GM18499 (cell line): ENCODE results near the gene ZNF205.
"Not testable (repeated sequence)": the region's sequence is repeated elsewhere in the genome, so short reads cannot be mapped to it uniquely, and the experiment has no call there.

ENCODE experiments used
- ATAC-seq: cut with Tn5 transposase; IDR thresholded peaks from one replicate; pipeline ENCODE4 v1.9.1; 2021; ENCODE audit warnings: moderate number of reproducible peaks; ENCODE audit not compliant: insufficient read depth, unreplicated experiment

Gene ZNF205

GRCh38 chr16:3112058-3112880 lies at the start of gene ZNF205:
Gene ZNF205 (plus strand): TSS chr16:3112586. CDS start chr16:3113431, 845 bp downstream.
- ATAC-seq: no peak

DNA sequence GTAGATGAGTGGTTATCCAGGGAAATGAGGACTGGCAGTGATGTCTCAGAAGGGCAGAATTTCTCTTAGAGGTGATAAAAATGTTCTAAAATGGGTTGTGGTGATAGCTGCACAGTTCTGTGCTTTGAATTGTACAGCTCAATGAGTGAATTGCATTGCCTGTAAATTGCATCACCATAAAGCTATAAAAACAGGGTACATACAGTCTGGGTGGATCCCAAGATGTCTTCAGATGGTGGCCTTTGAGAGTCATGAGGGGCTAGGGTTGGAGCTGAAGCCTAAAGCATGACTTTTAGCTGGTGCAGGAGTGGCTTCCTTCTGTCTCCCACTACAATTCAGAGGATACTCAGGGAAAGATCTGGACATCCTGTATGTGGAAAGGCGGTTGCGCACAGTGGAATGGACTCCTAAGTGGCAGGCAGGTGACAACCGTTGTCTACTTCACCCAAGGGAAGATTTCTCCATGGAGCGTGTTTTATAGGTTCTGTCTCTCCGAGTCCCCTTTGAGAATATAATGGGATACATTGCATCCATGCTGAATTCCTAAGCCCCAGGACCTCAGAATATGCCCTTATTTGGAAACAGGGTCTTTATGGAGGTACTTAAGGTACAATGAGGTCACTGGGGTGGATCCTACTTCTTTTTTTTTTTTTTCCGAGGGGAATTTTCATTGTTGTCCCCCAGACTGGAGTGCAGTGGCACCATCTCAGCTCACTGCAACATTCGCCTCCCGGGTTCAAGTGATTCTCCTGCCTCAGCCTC lies 48.6 kb upstream of the ZNF205 start:
- no peak for ATAC-seq

- ATAC-seq: no peak
Measured at GRCh38 chr16:3065069-3065741, 47.2 kb upstream of the ZNF205 start, which contains the start of gene IL32. Gene IL32 (plus strand): TSS chr16:3065640. CDS start chr16:3065812, 172 bp downstream.

- no peak for ATAC-seq
Measured at GRCh38 chr16:3065742-3066439, 46.5 kb upstream of the ZNF205 start.

DNA sequence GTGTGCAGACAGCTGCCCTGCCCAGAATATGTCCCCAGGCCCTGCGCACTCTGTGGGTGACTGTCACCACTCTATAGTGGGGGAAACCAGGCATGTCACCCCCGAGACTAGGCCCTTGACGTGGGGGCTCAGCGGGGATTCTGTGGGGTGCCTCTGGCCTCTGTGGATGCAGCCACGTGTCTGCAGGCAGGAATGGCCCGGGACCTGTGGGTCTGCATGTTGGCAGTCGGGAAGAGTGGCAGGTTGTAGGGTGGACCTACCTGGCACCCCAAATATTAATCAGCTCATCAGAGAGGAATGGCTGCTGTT lies 46.0 kb upstream of the ZNF205 start:
- ATAC-seq: no peak

GRCh38 chr16:3068487-3068886 lies 43.9 kb upstream of the ZNF205 start:
- no peak for ATAC-seq

DNA sequence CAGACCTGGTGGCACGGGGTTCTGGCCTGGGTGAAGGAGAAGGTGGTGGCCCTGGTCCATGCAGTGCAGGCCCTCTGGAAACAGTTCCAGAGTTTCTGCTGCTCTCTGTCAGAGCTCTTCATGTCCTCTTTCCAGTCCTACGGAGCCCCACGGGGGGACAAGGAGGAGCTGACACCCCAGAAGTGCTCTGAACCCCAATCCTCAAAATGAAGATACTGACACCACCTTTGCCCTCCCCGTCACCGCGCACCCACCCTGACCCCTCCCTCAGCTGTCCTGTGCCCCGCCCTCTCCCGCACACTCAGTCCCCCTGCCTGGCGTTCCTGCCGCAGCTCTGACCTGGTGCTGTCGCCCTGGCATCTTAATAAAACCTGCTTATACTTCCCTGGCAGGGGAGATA lies 43.2 kb upstream of the ZNF205 start:
- ATAC-seq: not testable (repeated sequence)

- ATAC-seq: no peak
Measured at GRCh38 chr16:3070608-3071111, 41.7 kb upstream of the ZNF205 start.

GRCh38 chr16:3071655-3072054 lies 40.7 kb upstream of the ZNF205 start:
- ATAC-seq: no peak

GRCh38 chr16:3072148-3072547 lies 40.2 kb upstream of the ZNF205 start:
- not testable (repeated sequence) for ATAC-seq

GRCh38 chr16:3072576-3073263 lies 39.7 kb upstream of the ZNF205 start:
- not testable (repeated sequence) for ATAC-seq

DNA sequence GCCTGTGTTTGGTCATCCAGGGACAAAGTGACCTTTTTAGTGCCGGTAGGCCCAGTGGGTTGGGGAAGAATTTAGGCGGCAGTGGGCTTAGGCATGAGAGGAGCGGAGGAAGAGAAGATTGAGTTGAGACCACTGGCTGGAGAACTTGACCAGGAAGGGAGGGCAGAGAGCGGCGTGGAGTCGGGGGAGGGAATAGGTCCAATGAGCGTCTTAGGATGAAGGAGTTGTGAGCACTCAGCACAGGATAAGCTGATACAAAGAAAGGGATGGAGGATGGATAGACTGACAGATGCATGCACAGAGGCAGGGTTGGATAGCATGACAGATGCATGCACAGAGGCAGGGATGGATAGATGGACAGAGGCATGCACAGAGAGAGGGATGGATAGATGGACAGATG lies 38.9 kb upstream of the ZNF205 start:
- no peak for ATAC-seq

- no peak for ATAC-seq
Measured at GRCh38 chr16:3074860-3075522, 37.4 kb upstream of the ZNF205 start.

- no peak for ATAC-seq
Measured at GRCh38 chr16:3075523-3075915, 36.9 kb upstream of the ZNF205 start.

DNA sequence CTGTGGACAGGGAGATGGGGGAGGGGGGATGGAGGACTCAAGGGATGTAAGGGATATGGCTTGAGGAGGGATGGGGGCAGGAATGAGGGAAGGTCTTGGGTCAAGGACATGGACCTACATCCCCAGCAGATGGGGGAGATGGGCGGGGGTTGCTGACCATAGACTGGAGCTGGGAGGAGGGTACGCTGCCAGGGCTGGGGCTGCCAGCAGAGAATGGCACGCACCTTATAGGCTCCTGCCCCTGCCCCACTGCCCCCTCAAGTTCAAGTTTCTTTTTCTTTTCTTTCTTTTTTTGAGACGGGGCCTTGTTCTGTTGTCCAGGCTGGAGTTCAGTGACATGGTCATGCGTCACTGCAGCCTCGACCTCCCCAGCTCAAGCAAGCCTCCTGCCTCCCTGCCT lies 36.4 kb upstream of the ZNF205 start:
- not testable (repeated sequence) for ATAC-seq

DNA sequence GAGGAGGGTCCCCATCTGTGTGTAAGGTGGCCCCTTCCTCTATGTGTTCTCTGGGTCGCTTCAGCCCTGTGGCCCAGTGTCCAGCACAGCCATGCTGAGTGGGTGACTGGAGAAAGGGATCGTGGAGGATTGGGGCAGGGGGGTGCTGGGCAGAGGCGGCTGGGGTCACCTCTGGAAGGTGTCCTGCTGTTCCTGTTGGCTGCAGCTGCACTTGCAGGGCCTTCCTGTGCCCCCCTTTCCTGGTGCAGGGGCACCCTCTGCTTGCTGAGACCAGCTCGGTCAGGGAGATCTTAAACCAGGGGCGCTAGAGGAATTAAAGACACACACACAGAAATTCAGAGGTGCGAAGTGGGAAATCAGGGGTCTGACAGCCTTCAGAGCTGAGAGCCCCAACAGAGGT lies 35.8 kb upstream of the ZNF205 start:
- ATAC-seq: no peak

- ATAC-seq: no peak
Measured at GRCh38 chr16:3080024-3080423, 32.4 kb upstream of the ZNF205 start.

- ATAC-seq: not testable (repeated sequence)
Measured at GRCh38 chr16:3081957-3082356, 30.4 kb upstream of the ZNF205 start.

DNA sequence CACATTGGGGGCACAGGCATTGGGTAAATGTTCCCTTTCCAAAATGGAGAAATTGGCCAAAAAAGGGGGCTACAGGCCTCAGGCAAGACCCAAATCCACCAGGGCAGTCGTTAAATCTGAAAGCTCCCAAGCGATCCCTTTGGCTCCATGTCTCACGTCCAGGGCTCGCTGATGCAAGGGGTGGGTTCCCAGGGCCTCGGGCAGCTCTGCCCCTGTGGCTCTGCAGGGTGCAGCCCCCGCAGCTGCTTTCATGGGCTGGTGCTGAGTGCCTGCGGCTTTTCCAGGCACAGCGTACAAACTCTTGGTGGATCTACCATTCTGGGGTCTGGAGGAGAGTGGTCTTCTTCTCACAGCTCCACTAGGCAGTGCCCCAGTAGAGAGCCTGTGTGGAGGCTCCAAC lies 29.0 kb upstream of the ZNF205 start:
- ATAC-seq: not testable (repeated sequence)
